ENCODE data around the gene ANO1. TPM values are rescaled to one million over a fixed set of nuclear protein-coding genes. Genes with fewer than 3 reads are reported as not detected.

The ANO1 gene
- total and polyA plus RNA-seq, 4 donors = 25.5 to 136 (median 69.8) TPM

GRCh38 chr11:70186936-70187335 lies 108.8 kb downstream of the ANO1 start:
- Histone ChIP-seq H3K4me3 (ENCODE audit: low read length in 2 of 2) (no peak overlapping the region), H3K9me3 (ENCODE audit: control insufficient read depth, low read length) (no peaks in the 10 kb centered on the region), H3K27ac (ENCODE audit: low read depth in 1 of 2, low read length in 2 of 2) (no peak overlapping the region), H3K4me1 (ENCODE audit: control insufficient read depth in 1 of 2, insufficient read depth in 2 of 2, low read length in 2 of 2) (no peaks in the 10 kb centered on the region), H3K27me3 (ENCODE audit: control insufficient read depth in 1 of 2, insufficient read depth in 2 of 2, low read length in 1 of 2) (no peaks in the 10 kb centered on the region), H3K36me3 (ENCODE audit: control insufficient read depth in 1 of 2, insufficient read depth in 2 of 2, low read length in 1 of 2) (peaks cover 0 to 3% of the 10 kb centered on the region in 2 donors)
- intact Hi-C loops (cut with DNase I) = no loop called here
- WGBS, 2 donors = 81 to 86% methylated on average over 10 of the region's 10 CpGs
- peak in 1 of 2 donors; percentile 65 for DNase-seq
- ATAC-seq (ENCODE audit: low FRiP score) = no peak

GRCh38 chr11:70187771-70188170 lies 109.7 kb downstream of the ANO1 start:
- Histone ChIP-seq H3K4me1 (ENCODE audit: control insufficient read depth in 1 of 2, insufficient read depth in 2 of 2, low read length in 2 of 2) (no peaks in the 10 kb centered on the region), H3K4me3 (ENCODE audit: low read length in 2 of 2) (no peak overlapping the region), H3K27ac (ENCODE audit: low read depth in 1 of 2, low read length in 2 of 2) (no peak overlapping the region), H3K9me3 (ENCODE audit: control insufficient read depth, low read length) (no peaks in the 10 kb centered on the region), H3K36me3 (ENCODE audit: control insufficient read depth in 1 of 2, insufficient read depth in 2 of 2, low read length in 1 of 2) (no peaks in the 10 kb centered on the region), H3K27me3 (ENCODE audit: control insufficient read depth in 1 of 2, insufficient read depth in 2 of 2, low read length in 1 of 2) (no peaks in the 10 kb centered on the region)
- ATAC-seq (ENCODE audit: low FRiP score) = no peak
- DNase-seq = no peak
- WGBS, 2 donors = 73 to 75% methylated on average over 15 of the region's 15 CpGs
- intact Hi-C loops (cut with DNase I) = no loop called here

DNA sequence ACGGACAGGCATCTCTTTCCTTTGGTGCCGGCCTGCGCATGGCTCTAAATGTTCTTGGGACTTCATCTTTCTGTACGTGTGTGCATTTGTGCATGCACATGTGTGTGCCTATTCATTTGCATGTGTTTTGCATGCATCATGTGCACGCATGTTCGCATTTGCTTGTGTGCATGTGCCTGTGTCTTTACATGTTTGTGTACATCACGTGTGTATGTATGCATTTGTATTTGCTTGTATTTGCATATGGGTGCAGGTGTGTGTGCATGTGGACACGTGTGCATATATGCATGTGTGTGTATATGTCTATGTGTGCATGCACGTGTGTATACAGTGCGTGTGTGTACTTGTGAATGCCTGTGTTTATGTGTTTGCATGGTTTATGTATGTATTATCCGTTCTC lies 111.5 kb downstream of the ANO1 start:
- ATAC-seq (ENCODE audit: low FRiP score) = no peak

GRCh38 chr11:70191495-70192140 lies 113.5 kb downstream of the ANO1 start:
- Histone ChIP-seq H3K27me3 (ENCODE audit: control insufficient read depth in 1 of 2, insufficient read depth in 2 of 2, low read length in 1 of 2) (no peaks in the 10 kb centered on the region), H3K4me3 (ENCODE audit: low read length in 2 of 2) (no peak overlapping the region), H3K36me3 (ENCODE audit: control insufficient read depth in 1 of 2, insufficient read depth in 2 of 2, low read length in 1 of 2) (no peaks in the 10 kb centered on the region), H3K4me1 (ENCODE audit: control insufficient read depth in 1 of 2, insufficient read depth in 2 of 2, low read length in 2 of 2) (no peaks in the 10 kb centered on the region), H3K27ac (ENCODE audit: low read depth in 1 of 2, low read length in 2 of 2) (no peak overlapping the region), H3K9me3 (ENCODE audit: control insufficient read depth, low read length) (no peaks in the 10 kb centered on the region)
- peak; percentile 88 for ATAC-seq (ENCODE audit: low FRiP score)
- 11 to 13% methylated on average over 22 of the region's 22 CpGs for WGBS, 2 donors
- peak; percentile 86 to 94 for DNase-seq
- intact Hi-C loops (cut with DNase I) = loop anchor here in 1 of 2 donors (2.0 kb wide), 1 partner anchor 281 kb away; no protein-coding TSS in a partner anchor

More for the DNA sequence above, 111.5 kb downstream of the ANO1 start:
- no peak for DNase-seq
- 80 to 83% methylated on average over 11 of the region's 11 CpGs for WGBS, 2 donors
- Histone ChIP-seq H3K4me3 (ENCODE audit: low read length in 2 of 2) (no peak overlapping the region), H3K4me1 (ENCODE audit: control insufficient read depth in 1 of 2, insufficient read depth in 2 of 2, low read length in 2 of 2) (no peaks in the 10 kb centered on the region), H3K9me3 (ENCODE audit: control insufficient read depth, low read length) (no peaks in the 10 kb centered on the region), H3K27me3 (ENCODE audit: control insufficient read depth in 1 of 2, insufficient read depth in 2 of 2, low read length in 1 of 2) (no peaks in the 10 kb centered on the region), H3K27ac (ENCODE audit: low read depth in 1 of 2, low read length in 2 of 2) (no peak overlapping the region), H3K36me3 (ENCODE audit: control insufficient read depth in 1 of 2, insufficient read depth in 2 of 2, low read length in 1 of 2) (no peaks in the 10 kb centered on the region)
- intact Hi-C loops (cut with DNase I) = loop anchor here in 1 of 2 donors (2.0 kb wide), 1 partner anchor 279 kb away; no protein-coding TSS in a partner anchor

- intact Hi-C loops (cut with DNase I) = no loop called here
- ATAC-seq (ENCODE audit: low FRiP score) (no peak), DNase-seq (peak; percentile 74 to 88)
- no peak overlapping the region for H3K27ac ChIP-seq (ENCODE audit: low read depth in 1 of 2, low read length in 2 of 2)
- no peaks in the 10 kb centered on the region for H3K4me1 ChIP-seq (ENCODE audit: control insufficient read depth in 1 of 2, insufficient read depth in 2 of 2, low read length in 2 of 2)
- H3K9me3 ChIP-seq (ENCODE audit: control insufficient read depth, low read length) = no peaks in the 10 kb centered on the region
- no peaks in the 10 kb centered on the region for H3K36me3 ChIP-seq (ENCODE audit: control insufficient read depth in 1 of 2, insufficient read depth in 2 of 2, low read length in 1 of 2)
- WGBS, 2 donors = 38 to 48% methylated on average over 15 of the region's 15 CpGs
- H3K4me3 ChIP-seq (ENCODE audit: low read length in 2 of 2) = no peak overlapping the region
- H3K27me3 ChIP-seq (ENCODE audit: control insufficient read depth in 1 of 2, insufficient read depth in 2 of 2, low read length in 1 of 2) = no peaks in the 10 kb centered on the region
Measured at GRCh38 chr11:70192666-70193410, 114.7 kb downstream of the ANO1 start.

DNA sequence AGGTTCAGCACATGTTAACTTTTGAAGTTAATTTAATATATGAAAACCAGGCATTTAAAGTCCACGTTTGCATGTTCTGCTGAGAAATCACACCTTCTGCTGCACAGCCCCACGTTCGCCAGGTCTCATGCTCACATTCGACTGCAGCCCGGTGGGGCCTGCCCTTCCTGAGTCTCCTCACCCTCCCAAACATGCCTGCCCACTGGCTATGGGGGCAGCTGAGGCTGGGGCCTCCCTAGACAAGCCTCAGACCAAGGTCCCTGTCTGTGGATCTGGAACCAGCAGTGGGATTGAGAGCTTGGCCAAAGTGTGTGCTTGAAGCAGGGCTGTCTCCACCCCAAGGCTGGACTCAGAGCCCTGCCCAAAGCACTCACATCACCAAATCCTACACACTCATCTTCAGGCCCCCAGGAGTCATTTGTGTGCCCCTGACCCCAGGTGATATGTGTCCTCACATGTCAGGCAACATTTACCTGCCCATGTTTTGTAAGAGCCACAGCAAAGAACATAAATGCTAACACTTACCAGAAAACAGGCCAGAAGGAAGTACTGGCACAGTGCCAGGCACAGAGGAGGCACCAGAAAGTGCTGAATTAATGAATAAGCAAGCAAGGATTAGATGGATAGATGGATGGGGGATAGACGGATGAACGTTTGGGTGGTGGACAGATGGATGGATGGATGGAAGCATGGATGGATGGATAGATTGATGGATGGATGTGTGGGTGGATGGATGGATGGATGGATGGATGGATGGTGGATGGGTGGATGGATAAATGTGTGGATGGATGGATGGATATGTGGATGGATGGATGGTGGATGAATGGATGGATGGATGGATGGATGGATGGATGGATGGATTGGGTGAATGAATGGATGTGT lies 115.5 kb downstream of the ANO1 start:
- Histone ChIP-seq H3K9me3 (ENCODE audit: control insufficient read depth, low read length) (no peaks in the 10 kb centered on the region), H3K36me3 (ENCODE audit: control insufficient read depth in 1 of 2, insufficient read depth in 2 of 2, low read length in 1 of 2) (no peaks in the 10 kb centered on the region), H3K27ac (ENCODE audit: low read depth in 1 of 2, low read length in 2 of 2) (no peak overlapping the region), H3K27me3 (ENCODE audit: control insufficient read depth in 1 of 2, insufficient read depth in 2 of 2, low read length in 1 of 2) (no peaks in the 10 kb centered on the region), H3K4me3 (ENCODE audit: low read length in 2 of 2) (no peak overlapping the region), H3K4me1 (ENCODE audit: control insufficient read depth in 1 of 2, insufficient read depth in 2 of 2, low read length in 2 of 2) (no peaks in the 10 kb centered on the region)
- intact Hi-C loops (cut with DNase I) = no loop called here
- WGBS, 2 donors = 83 to 86% methylated on average over 7 of the region's 7 CpGs
- ATAC-seq (ENCODE audit: low FRiP score) = no peak
- DNase-seq = peak in 1 of 2 donors; percentile 46

DNA sequence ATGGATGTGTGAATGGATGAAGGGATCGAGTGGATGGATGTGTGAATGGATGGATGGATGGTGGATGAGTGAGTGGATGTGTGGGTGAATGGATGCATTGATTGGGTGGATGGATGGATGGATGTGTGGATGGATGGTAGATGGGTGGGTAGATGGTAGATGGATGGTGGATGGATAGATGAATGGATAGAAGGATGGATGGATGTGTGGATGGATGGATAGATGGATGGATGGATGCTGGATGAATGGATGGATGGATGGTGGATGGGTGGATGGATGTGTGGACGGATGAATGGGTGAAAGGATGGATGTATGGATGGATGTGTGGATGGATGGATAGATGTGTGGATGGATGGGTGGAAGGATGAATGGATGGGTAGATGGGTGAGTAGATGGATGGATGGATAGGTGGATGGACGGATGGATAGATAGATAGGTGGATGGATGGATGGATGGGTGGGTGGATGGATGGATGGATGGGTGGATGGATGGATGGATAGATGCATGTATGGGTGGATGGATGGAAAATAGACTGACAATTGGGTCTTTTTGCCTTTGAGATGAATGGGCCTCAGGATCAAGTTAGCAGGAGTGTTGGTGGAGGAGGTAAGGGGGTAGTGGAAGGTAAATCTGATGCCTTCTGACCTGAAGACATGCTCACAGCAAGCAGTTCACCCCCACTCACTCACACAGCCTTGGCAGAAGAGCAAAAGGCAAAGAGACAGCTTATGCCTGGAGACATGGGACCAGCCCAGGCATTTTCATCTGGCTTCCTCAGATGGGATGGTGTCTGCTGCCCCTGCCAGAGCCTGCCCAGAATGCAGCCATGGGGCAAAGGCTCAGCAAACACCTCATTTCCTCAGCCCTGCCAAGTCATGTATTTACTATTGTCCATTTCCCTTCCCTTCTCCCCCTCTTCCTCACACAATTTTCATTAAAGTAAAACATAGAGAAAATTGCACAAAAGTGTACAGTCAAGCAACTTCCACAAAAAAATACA lies 117.0 kb downstream of the ANO1 start:
- intact Hi-C loops (cut with DNase I) = no loop called here
- WGBS, 2 donors = 77 to 96% methylated on average over 3 of the region's 3 CpGs
- peak in 1 of 2 donors; percentile 6 for DNase-seq

More for the DNA sequence above, 117.0 kb downstream of the ANO1 start:
- H3K27ac ChIP-seq (ENCODE audit: low read depth in 1 of 2, low read length in 2 of 2) = no peak overlapping the region
- H3K4me1 ChIP-seq (ENCODE audit: control insufficient read depth in 1 of 2, insufficient read depth in 2 of 2, low read length in 2 of 2) = no peaks in the 10 kb centered on the region
- no peak overlapping the region for H3K4me3 ChIP-seq (ENCODE audit: low read length in 2 of 2)
- no peaks in the 10 kb centered on the region for H3K9me3 ChIP-seq (ENCODE audit: control insufficient read depth, low read length)
- H3K27me3 ChIP-seq (ENCODE audit: control insufficient read depth in 1 of 2, insufficient read depth in 2 of 2, low read length in 1 of 2) = no peaks in the 10 kb centered on the region
- no peaks in the 10 kb centered on the region for H3K36me3 ChIP-seq (ENCODE audit: control insufficient read depth in 1 of 2, insufficient read depth in 2 of 2, low read length in 1 of 2)
- ATAC-seq (ENCODE audit: low FRiP score) = no peak

Measured in aorta (tissue), 5 donors.